Measurements from ENCODE around the gene BCL7C. TPM values are rescaled to one million over a fixed set of nuclear protein-coding genes. Genes with fewer than 3 reads are reported as not detected.
A peak's percentile ranks its signal among the peaks of the same experiment; 100 is the strongest.

Gene BCL7C
- total and polyA plus RNA-seq, 2 of the 13 experiments (the other 11 are each of a cell fraction or from before 2014, with no cell fraction given) = 17.7 to 33.8 TPM

GRCh38 chr16:30922960-30923535, 29.2 kb upstream of the BCL7C start (continued):
- no peak for TF ChIP-seq RERE (CRISPR knock-in tag; IDR thresholded peaks at IDR 0.05; ENCODE audit: low read depth)
- no peak for TF ChIP-seq ZMYM3 (CRISPR knock-in tag; IDR thresholded peaks at IDR 0.05)
- TF ChIP-seq ZNF674 (CRISPR knock-in tag; IDR thresholded peaks at IDR 0.05; ENCODE audit: low read depth) = no peak
- no peak for TF ChIP-seq RAD51 (IDR thresholded peaks at IDR 0.05; ENCODE audit: borderline replicate concordance)
- no peak for TF ChIP-seq ZNF781 (CRISPR knock-in tag; IDR thresholded peaks at IDR 0.05; ENCODE audit: borderline replicate concordance, not compliant biosample characterization)
- no peak for TF ChIP-seq PHB2 (IDR thresholded peaks at IDR 0.05; ENCODE audit: partially characterized antibody)
- no peak for TF ChIP-seq ZC3H13 (CRISPR knock-in tag; IDR thresholded peaks at IDR 0.05)
- no peak for TF ChIP-seq ADNP (CRISPR knock-in tag; IDR thresholded peaks at IDR 0.05)
- TF ChIP-seq ZBTB33 (CRISPR knock-in tag; IDR thresholded peaks at IDR 0.05) = 0 out of 2 replicates have a peak, but pooled peaks have one; percentile 38
- TF ChIP-seq ZFP82 (CRISPR knock-in tag; IDR thresholded peaks at IDR 0.05; ENCODE audit: borderline replicate concordance) = 0 out of 2 replicates have a peak, but pooled peaks have one; percentile 35
- 0 out of 2 replicates have a peak, but pooled peaks have one; percentile 18 for TF ChIP-seq NFAT5 (CRISPR knock-in tag; IDR thresholded peaks at IDR 0.05)
- no peak for TF ChIP-seq POGZ (CRISPR knock-in tag; IDR thresholded peaks at IDR 0.05)
- no peak for TF ChIP-seq ZNF33A (CRISPR knock-in tag; IDR thresholded peaks at IDR 0.05; ENCODE audit: borderline replicate concordance)
- no peak for TF ChIP-seq ZFAT (CRISPR knock-in tag; conservative IDR thresholded peaks at IDR 0.05)

Measured in HepG2 (cell line).